Measurements from ENCODE around the gene SLC15A4. TPM values are rescaled to one million over a fixed set of nuclear protein-coding genes. Genes with fewer than 3 reads are reported as not detected.

SLC15A4 gene
- total and polyA plus RNA-seq, 2 donors (not counting 3 experiments of a cell fraction or from before 2014, with no cell fraction given) = 19.6 to 24.5 TPM

GRCh38 chr12:128853600-128854197 lies 29.9 kb upstream of the SLC15A4 start:
- Histone ChIP-seq H3K4me2 (ENCODE audit: insufficient read depth, low read length) (no peak overlapping the region), H3K27me3 (ENCODE audit: control insufficient read depth in 2 of 2, insufficient read depth in 2 of 2, low read length in 2 of 2) (peaks cover 0 to 2% of the 10 kb centered on the region in 2 experiments), H3K27ac (ENCODE audit: insufficient read depth, low read depth, low read length) (no peak overlapping the region), H3K9me3 (replicated peaks; ENCODE audit: control insufficient read depth, insufficient read depth, low read length) (no peaks in the 10 kb centered on the region), H3K79me2 (ENCODE audit: control insufficient read depth, insufficient read depth, low read length) (no peaks in the 10 kb centered on the region), H2AFZ (ENCODE audit: low read depth, low read length) (no peak overlapping the region), H3K4me1 (ENCODE audit: control insufficient read depth, extremely low read depth, insufficient read depth, low read length) (no peaks in the 10 kb centered on the region), H4K20me1 (replicated peaks; ENCODE audit: control insufficient read depth, extremely low read depth, insufficient read depth, low read length) (no peaks in the 10 kb centered on the region), H3K36me3 (ENCODE audit: control insufficient read depth in 2 of 2, extremely low read depth in 1 of 2, insufficient read depth in 2 of 2, low read length in 2 of 2) (no peaks in the 10 kb centered on the region), H3K9ac (replicated peaks; ENCODE audit: extremely low read depth, insufficient read depth, low read length) (no peak overlapping the region), H3K9me1 (replicated peaks; ENCODE audit: control insufficient read depth, extremely low read depth, insufficient read depth, low read length) (no peaks in the 10 kb centered on the region), H3K4me3 (replicated peaks in 1 of 3; ENCODE audit: insufficient read depth in 1 of 3, low read depth in 1 of 3, low read length in 3 of 3) (no peak overlapping the region)
- FAIRE-seq (no peak), DNase-seq (ENCODE audit: low read depth, low spot score) (no peak)
- CTCF ChIA-PET = no interaction called here
- POLR2A ChIA-PET = no interaction called here
- BruUV-seq (replicated peaks) = no TSS peak
- intact Hi-C loops (cut with micrococcal nuclease) = no loop called here
- TF ChIP-seq POLR2AphosphoS5 (IDR thresholded peaks at IDR 0.05; ENCODE audit: insufficient read depth, low read depth, low read length) = no peak
- TF ChIP-seq, protein P1, sequence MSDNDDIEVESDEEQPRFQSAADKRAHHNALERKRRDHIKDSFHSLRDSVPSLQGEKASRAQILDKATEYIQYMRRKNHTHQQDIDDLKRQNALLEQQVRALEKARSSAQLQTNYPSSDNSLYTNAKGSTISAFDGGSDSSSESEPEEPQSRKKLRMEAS (IDR thresholded peaks at IDR 0.05; ENCODE audit: insufficient read depth, insufficient read length) = no peak
- TF ChIP-seq EZH2 (IDR thresholded peaks at IDR 0.05; ENCODE audit: borderline replicate concordance, low read depth, low read length, severe bottlenecking) = no peak
- TF ChIP-seq GATA2 (IDR thresholded peaks at IDR 0.05; ENCODE audit: insufficient read depth, insufficient read length, low read depth, low read length) = no peak
- dilution Hi-C loops (cut with MboI; ENCODE audit: extremely low pct_ligation_motif_present, low sequenced_read_pairs) = no loop called here

GRCh38 chr12:128852885-128853599 lies 29.3 kb upstream of the SLC15A4 start, which contains the start of gene GLT1D1:
Gene GLT1D1, plus strand, starts transcription at chr12:128853478. Its CDS starts 104 bp downstream, at chr12:128853582.
- no peak for FAIRE-seq
- H3K4me3 ChIP-seq (replicated peaks in 1 of 3; ENCODE audit: insufficient read depth in 1 of 3, low read depth in 1 of 3, low read length in 3 of 3) = no peak within 1 kb of the TSS
- CTCF ChIA-PET = no interaction called here

More at GRCh38 chr12:128852885-128853599, 29.3 kb upstream of the SLC15A4 start, which contains the start of gene GLT1D1:
- intact Hi-C loops (cut with micrococcal nuclease) (no loop called here), dilution Hi-C loops (cut with MboI; ENCODE audit: extremely low pct_ligation_motif_present, low sequenced_read_pairs) (no loop called here)
- BruUV-seq (replicated peaks) = no TSS peak
- Histone ChIP-seq H3K27ac (ENCODE audit: insufficient read depth, low read depth, low read length) (no peak within 1 kb of the TSS), H2AFZ (ENCODE audit: low read depth, low read length) (no peak within 1 kb of the TSS), H3K4me1 (ENCODE audit: control insufficient read depth, extremely low read depth, insufficient read depth, low read length) (no peaks in the 10 kb centered on the region), H3K9me3 (replicated peaks; ENCODE audit: control insufficient read depth, insufficient read depth, low read length) (no peaks in the 10 kb centered on the region), H3K36me3 (ENCODE audit: control insufficient read depth in 2 of 2, extremely low read depth in 1 of 2, insufficient read depth in 2 of 2, low read length in 2 of 2) (no peaks in the 10 kb centered on the region), H3K4me2 (ENCODE audit: insufficient read depth, low read length) (no peak within 1 kb of the TSS), H3K9me1 (replicated peaks; ENCODE audit: control insufficient read depth, extremely low read depth, insufficient read depth, low read length) (no peaks in the 10 kb centered on the region), H3K27me3 (ENCODE audit: control insufficient read depth in 2 of 2, insufficient read depth in 2 of 2, low read length in 2 of 2) (peaks cover 0 to 2% of the 10 kb centered on the region in 2 experiments), H4K20me1 (replicated peaks; ENCODE audit: control insufficient read depth, extremely low read depth, insufficient read depth, low read length) (no peaks in the 10 kb centered on the region), H3K79me2 (ENCODE audit: control insufficient read depth, insufficient read depth, low read length) (no peaks in the 10 kb centered on the region), H3K9ac (replicated peaks; ENCODE audit: extremely low read depth, insufficient read depth, low read length) (no peak within 1 kb of the TSS)
- no peak for TF ChIP-seq GATA2 (IDR thresholded peaks at IDR 0.05; ENCODE audit: insufficient read depth, insufficient read length, low read depth, low read length)
- no peak for TF ChIP-seq EZH2 (IDR thresholded peaks at IDR 0.05; ENCODE audit: borderline replicate concordance, low read depth, low read length, severe bottlenecking)
- no peak for TF ChIP-seq CTCF (IDR thresholded peaks at IDR 0.05; ENCODE audit: extremely low read depth in 1 of 2, insufficient read depth in 1 of 2, low read depth in 1 of 2, low read length in 2 of 2)
- TF ChIP-seq MYC (IDR thresholded peaks at IDR 0.05; ENCODE audit: low read depth, low read length) = no peak
- TF ChIP-seq, protein P1 (IDR thresholded peaks at IDR 0.05; ENCODE audit: insufficient read depth, insufficient read length) = no peak
- TF ChIP-seq POLR2AphosphoS5 (IDR thresholded peaks at IDR 0.05; ENCODE audit: insufficient read depth, low read depth, low read length) = no peak
- no peak for TF ChIP-seq JUN (IDR thresholded peaks at IDR 0.05; ENCODE audit: borderline replicate concordance, insufficient read depth, insufficient read length, low read depth)
- no peak for TF ChIP-seq FOS (IDR thresholded peaks at IDR 0.05; ENCODE audit: borderline replicate concordance, insufficient read depth, low read length)
- TF ChIP-seq POLR2A (IDR thresholded peaks at IDR 0.05; ENCODE audit: low read depth, low read length) = no peak
- DNase-seq (ENCODE audit: low read depth, low spot score) = no peak
- POLR2A ChIA-PET = no interaction called here

Measured in endothelial cell of umbilical vein (primary cell).